Spleen (tissue), 7 donors: ENCODE data around the gene GRIK2.

Source experiments
- CTCF ChIP-seq, 11 experiments: fragments of 200-600 bp in 7 of 11; fragments of 450-650 bp in 4 of 11; sonication (generic) in 4 of 11; IDR thresholded peaks in 8 of 11; conservative IDR thresholded peaks in 3 of 11; 1 replicate in 7 of 11; 2 replicates in 4 of 11; pipeline versions ENCODE4 v1.4.0 to v1.8.0; 2016 to 2021; ENCODE audit warnings: antibody characterized with exemption in 11 of 11, inconsistent platforms in 4 of 11, mild to moderate bottlenecking in 1 of 11
- POLR2A ChIP-seq, 3 donors: fragments of 450-650 bp; IDR thresholded peaks; one replicate each; pipeline ENCODE4 v1.5.1; 2017; ENCODE audit warnings: antibody characterized with exemption in 3 of 3, mild to moderate bottlenecking in 1 of 3
- donor health status: DM: no; HTN: no; CAD: no; lungs with moderate emphysema.
- donor health status: DM: no; HTN: no; CAD: no.
- donor health status: DM: no; HTN: no; CAD: no.

- TF ChIP-seq POLR2A (IDR thresholded peaks at IDR 0.05), result no peak
- TF ChIP-seq CTCF (IDR thresholded peaks at IDR 0.05 in 8 of 11, conservative IDR thresholded peaks at IDR 0.05 in 3 of 11), result no peak
Observed at GRCh38 chr6:101824551-101825345, 431.2 kb downstream of the GRIK2 start.
